ENCODE results near the gene ACER2. TPM values are rescaled to one million over a fixed set of nuclear protein-coding genes. Genes with fewer than 3 reads are reported as not detected.

ACER2 gene
- total RNA-seq, 4 donors from 2014 or later, result 1.8 to 4.1 (median 2.6) TPM

GRCh38 chr9:19485193-19485592, 76.4 kb downstream of the ACER2 start:
- no peaks in the 10 kb centered on the region for H3K36me3 ChIP-seq
- DNase-seq (ENCODE audit: extremely low spot score), result no peak
- no peak overlapping the region for H3K27ac ChIP-seq (replicated peaks in 1 of 4)
- H3K9me3 ChIP-seq, result no peaks in the 10 kb centered on the region
- no peaks in the 10 kb centered on the region for H3K27me3 ChIP-seq
- TF ChIP-seq EP300 (IDR thresholded peaks at IDR 0.05) (no peak), POLR2AphosphoS5 (IDR thresholded peaks at IDR 0.05) (no peak), POLR2A (IDR thresholded peaks at IDR 0.05; ENCODE audit: low read depth) (no peak)
- TF ChIP-seq, protein P1, sequence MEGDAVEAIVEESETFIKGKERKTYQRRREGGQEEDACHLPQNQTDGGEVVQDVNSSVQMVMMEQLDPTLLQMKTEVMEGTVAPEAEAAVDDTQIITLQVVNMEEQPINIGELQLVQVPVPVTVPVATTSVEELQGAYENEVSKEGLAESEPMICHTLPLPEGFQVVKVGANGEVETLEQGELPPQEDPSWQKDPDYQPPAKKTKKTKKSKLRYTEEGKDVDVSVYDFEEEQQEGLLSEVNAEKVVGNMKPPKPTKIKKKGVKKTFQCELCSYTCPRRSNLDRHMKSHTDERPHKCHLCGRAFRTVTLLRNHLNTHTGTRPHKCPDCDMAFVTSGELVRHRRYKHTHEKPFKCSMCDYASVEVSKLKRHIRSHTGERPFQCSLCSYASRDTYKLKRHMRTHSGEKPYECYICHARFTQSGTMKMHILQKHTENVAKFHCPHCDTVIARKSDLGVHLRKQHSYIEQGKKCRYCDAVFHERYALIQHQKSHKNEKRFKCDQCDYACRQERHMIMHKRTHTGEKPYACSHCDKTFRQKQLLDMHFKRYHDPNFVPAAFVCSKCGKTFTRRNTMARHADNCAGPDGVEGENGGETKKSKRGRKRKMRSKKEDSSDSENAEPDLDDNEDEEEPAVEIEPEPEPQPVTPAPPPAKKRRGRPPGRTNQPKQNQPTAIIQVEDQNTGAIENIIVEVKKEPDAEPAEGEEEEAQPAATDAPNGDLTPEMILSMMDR (IDR thresholded peaks at IDR 0.05), result no peak
- 82% methylated on average over 2 of the region's 2 CpGs for WGBS
- H3K4me3 ChIP-seq, result no peak overlapping the region
- H3K4me1 ChIP-seq, result no peaks in the 10 kb centered on the region
- intact Hi-C loops (cut with DNase I), result no loop called here

GRCh38 chr9:19486803-19487202, 78.0 kb downstream of the ACER2 start:
- Histone ChIP-seq H3K4me3 (no peak overlapping the region), H3K27me3 (no peaks in the 10 kb centered on the region), H3K36me3 (no peaks in the 10 kb centered on the region), H3K4me1 (no peaks in the 10 kb centered on the region), H3K9me3 (no peaks in the 10 kb centered on the region), H3K27ac (replicated peaks in 1 of 4) (no peak overlapping the region)
- TF ChIP-seq, protein P1 (IDR thresholded peaks at IDR 0.05), result no peak
- TF ChIP-seq POLR2AphosphoS5 (IDR thresholded peaks at IDR 0.05) (no peak), EP300 (IDR thresholded peaks at IDR 0.05) (no peak), POLR2A (IDR thresholded peaks at IDR 0.05; ENCODE audit: low read depth) (no peak)
- no peak for DNase-seq (ENCODE audit: extremely low spot score)
- 97% methylated on average over 3 of the region's 3 CpGs for WGBS
- intact Hi-C loops (cut with DNase I), result no loop called here

DNA sequence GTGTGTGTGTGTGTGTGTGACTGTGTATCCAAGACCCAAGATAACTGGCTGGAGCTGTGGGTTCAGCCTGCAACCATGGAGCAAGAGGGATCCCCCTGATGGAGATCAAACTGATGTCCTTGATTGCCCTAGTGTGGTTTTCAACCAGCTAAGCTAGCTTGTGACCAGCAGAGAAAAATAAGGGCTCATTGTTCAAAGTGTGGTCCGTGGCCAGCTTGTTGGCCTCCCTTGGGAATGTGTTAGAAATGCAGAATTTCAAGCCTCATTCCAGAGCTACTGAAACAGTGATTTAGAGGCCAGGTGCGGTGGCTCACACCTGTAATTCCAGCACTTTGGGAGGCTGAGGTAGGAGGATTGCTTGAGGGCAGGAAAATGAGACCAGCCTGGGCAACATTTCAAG, 79.9 kb downstream of the ACER2 start:
- intact Hi-C loops (cut with DNase I), result no loop called here
- no peaks in the 10 kb centered on the region for H3K36me3 ChIP-seq
- no peaks in the 10 kb centered on the region for H3K27me3 ChIP-seq
- no peak for DNase-seq (ENCODE audit: extremely low spot score)
- no peak overlapping the region for H3K27ac ChIP-seq (replicated peaks in 1 of 4)
- H3K4me3 ChIP-seq, result no peak overlapping the region
- H3K4me1 ChIP-seq, result peaks cover 3 to 12% (median 10%) of the 10 kb centered on the region in 4 donors
- H3K9me3 ChIP-seq, result no peaks in the 10 kb centered on the region
- TF ChIP-seq POLR2AphosphoS5 (IDR thresholded peaks at IDR 0.05) (no peak), POLR2A (IDR thresholded peaks at IDR 0.05; ENCODE audit: low read depth) (no peak), EP300 (IDR thresholded peaks at IDR 0.05) (no peak)
- TF ChIP-seq, protein P1 (IDR thresholded peaks at IDR 0.05), result no peak
- 63% methylated on average over 2 of the region's 2 CpGs for WGBS

DNA sequence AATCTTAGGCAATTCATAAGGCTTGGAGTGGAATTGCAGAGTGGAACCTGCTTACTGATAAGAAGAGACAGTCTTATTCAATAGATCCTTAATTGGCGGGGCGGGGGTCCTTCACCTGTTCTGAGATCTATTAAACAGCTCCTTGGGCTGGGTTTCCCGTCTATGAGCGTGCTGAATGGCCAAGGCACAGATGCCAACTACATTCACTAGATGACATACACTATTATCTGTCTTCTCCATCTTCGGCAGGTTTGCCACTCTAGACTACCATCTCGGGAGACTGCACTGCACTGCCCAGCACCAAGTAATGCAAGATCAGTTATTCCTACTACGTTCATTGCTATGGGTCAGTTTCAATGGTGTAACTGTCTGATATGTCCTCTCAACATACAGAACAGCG, 81.5 kb downstream of the ACER2 start:
- Histone ChIP-seq H3K4me1 (peaks cover 3 to 12% (median 11%) of the 10 kb centered on the region in 4 donors), H3K9me3 (no peaks in the 10 kb centered on the region), H3K27me3 (no peaks in the 10 kb centered on the region), H3K36me3 (no peaks in the 10 kb centered on the region), H3K4me3 (no peak overlapping the region), H3K27ac (replicated peaks in 1 of 4) (no peak overlapping the region)
- intact Hi-C loops (cut with DNase I), result no loop called here
- 94% methylated on average over 8 of the region's 8 CpGs for WGBS
- TF ChIP-seq POLR2AphosphoS5 (IDR thresholded peaks at IDR 0.05), result no peak
- TF ChIP-seq POLR2A (IDR thresholded peaks at IDR 0.05; ENCODE audit: low read depth), result no peak
- TF ChIP-seq, protein P1 (IDR thresholded peaks at IDR 0.05), result no peak
- TF ChIP-seq EP300 (IDR thresholded peaks at IDR 0.05), result no peak
- no peak for DNase-seq (ENCODE audit: extremely low spot score)

- intact Hi-C loops (cut with DNase I), result no loop called here
- TF ChIP-seq POLR2AphosphoS5 (IDR thresholded peaks at IDR 0.05) (no peak), POLR2A (IDR thresholded peaks at IDR 0.05; ENCODE audit: low read depth) (no peak), EP300 (IDR thresholded peaks at IDR 0.05) (no peak)
- TF ChIP-seq, protein P1 (IDR thresholded peaks at IDR 0.05), result no peak
Observed at GRCh38 chr9:19490828-19491227, 82.0 kb downstream of the ACER2 start.

More at GRCh38 chr9:19490828-19491227, 82.0 kb downstream of the ACER2 start:
- H3K36me3 ChIP-seq, result no peaks in the 10 kb centered on the region
- H3K4me3 ChIP-seq, result no peak overlapping the region
- no peak for DNase-seq (ENCODE audit: extremely low spot score)
- H3K9me3 ChIP-seq, result no peaks in the 10 kb centered on the region
- H3K4me1 ChIP-seq, result peaks cover 3 to 12% (median 11%) of the 10 kb centered on the region in 4 donors
- no peak overlapping the region for H3K27ac ChIP-seq (replicated peaks in 1 of 4)
- no peaks in the 10 kb centered on the region for H3K27me3 ChIP-seq

Measured in esophagus muscularis mucosa (tissue), 4 donors.